ENCODE data around the gene EPHA6. TPM values are rescaled to one million over a fixed set of nuclear protein-coding genes. Genes with fewer than 3 reads are reported as not detected.

Gene EPHA6
- total RNA-seq, 1 experiment from 2014 or later, result 1.1 TPM

GRCh38 chr3:97241417-97241816 is 427.0 kb downstream of the EPHA6 start:
- no peak overlapping the region for H3K4me3 Mint-ChIP-seq (ENCODE audit: low read depth, unreplicated experiment)
- no peaks in the 10 kb centered on the region for H3K27me3 Mint-ChIP-seq (ENCODE audit: unreplicated experiment)
- DNase-seq, result no peak
- no peaks in the 10 kb centered on the region for H3K36me3 Mint-ChIP-seq (ENCODE audit: insufficient read depth, unreplicated experiment)
- BruUV-seq (replicated peaks), result no TSS peak
- intact Hi-C loops (cut with micrococcal nuclease; ENCODE audit: unreplicated experiment), result no loop called here
- H3K9me3 Mint-ChIP-seq (ENCODE audit: low read depth, unreplicated experiment), result no peaks in the 10 kb centered on the region
- TF ChIP-seq, protein P1, sequence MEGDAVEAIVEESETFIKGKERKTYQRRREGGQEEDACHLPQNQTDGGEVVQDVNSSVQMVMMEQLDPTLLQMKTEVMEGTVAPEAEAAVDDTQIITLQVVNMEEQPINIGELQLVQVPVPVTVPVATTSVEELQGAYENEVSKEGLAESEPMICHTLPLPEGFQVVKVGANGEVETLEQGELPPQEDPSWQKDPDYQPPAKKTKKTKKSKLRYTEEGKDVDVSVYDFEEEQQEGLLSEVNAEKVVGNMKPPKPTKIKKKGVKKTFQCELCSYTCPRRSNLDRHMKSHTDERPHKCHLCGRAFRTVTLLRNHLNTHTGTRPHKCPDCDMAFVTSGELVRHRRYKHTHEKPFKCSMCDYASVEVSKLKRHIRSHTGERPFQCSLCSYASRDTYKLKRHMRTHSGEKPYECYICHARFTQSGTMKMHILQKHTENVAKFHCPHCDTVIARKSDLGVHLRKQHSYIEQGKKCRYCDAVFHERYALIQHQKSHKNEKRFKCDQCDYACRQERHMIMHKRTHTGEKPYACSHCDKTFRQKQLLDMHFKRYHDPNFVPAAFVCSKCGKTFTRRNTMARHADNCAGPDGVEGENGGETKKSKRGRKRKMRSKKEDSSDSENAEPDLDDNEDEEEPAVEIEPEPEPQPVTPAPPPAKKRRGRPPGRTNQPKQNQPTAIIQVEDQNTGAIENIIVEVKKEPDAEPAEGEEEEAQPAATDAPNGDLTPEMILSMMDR (IDR thresholded peaks at IDR 0.05; ENCODE audit: unreplicated experiment), result no peak
- CTCF ChIA-PET, result no interaction called here
- no peak overlapping the region for H3K27ac Mint-ChIP-seq (ENCODE audit: unreplicated experiment)
- peaks cover 9% of the 10 kb centered on the region for H3K4me1 Mint-ChIP-seq (ENCODE audit: low read depth, unreplicated experiment)

DNA sequence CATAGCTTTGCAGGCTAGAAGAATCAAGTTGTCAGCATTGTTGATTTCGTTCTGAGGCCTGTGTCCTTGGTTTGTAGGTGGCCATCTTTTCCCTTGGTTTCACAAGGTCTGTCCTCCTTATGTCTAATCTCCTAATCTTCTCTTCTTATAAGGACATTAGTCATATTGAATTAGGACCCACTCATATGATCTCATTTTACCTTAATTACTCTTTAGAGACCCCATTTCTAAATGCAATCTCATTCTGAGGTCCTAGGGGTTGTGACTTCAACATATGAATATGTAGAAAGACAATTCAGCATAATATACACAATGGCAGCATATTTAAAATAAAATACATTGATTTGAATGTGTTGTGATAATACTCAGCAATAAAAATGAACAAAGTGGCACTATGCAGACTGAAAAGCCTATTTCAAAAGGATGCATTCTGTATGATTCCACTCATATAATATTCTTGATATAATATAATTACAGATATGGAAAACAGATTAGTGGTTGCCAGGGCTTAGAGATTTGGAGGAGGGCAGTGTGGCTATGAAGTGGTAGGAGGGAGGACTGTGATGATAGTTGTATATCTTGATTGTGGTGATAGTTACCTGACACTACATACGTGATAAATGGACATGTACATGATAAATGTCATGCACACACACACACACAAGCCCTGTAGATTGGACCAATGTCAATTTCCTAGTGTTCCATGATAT is 431.0 kb downstream of the EPHA6 start:
- DNase-seq, result no peak
- Mint-ChIP-seq H3K36me3 (ENCODE audit: insufficient read depth, unreplicated experiment) (no peaks in the 10 kb centered on the region), H3K4me3 (ENCODE audit: low read depth, unreplicated experiment) (no peak overlapping the region), H3K27ac (ENCODE audit: unreplicated experiment) (no peak overlapping the region), H3K4me1 (ENCODE audit: low read depth, unreplicated experiment) (no peaks in the 10 kb centered on the region), H3K9me3 (ENCODE audit: low read depth, unreplicated experiment) (no peaks in the 10 kb centered on the region), H3K27me3 (ENCODE audit: unreplicated experiment) (no peaks in the 10 kb centered on the region)
- intact Hi-C loops (cut with micrococcal nuclease; ENCODE audit: unreplicated experiment), result no loop called here
- no TSS peak for BruUV-seq (replicated peaks)
- CTCF ChIA-PET, result no interaction called here
- TF ChIP-seq, protein P1 (IDR thresholded peaks at IDR 0.05; ENCODE audit: unreplicated experiment), result no peak

GRCh38 chr3:97256060-97256459 is 441.7 kb downstream of the EPHA6 start:
- CTCF ChIA-PET, result no interaction called here
- intact Hi-C loops (cut with micrococcal nuclease; ENCODE audit: unreplicated experiment), result no loop called here
- TF ChIP-seq, protein P1 (IDR thresholded peaks at IDR 0.05; ENCODE audit: unreplicated experiment), result no peak
- Mint-ChIP-seq H3K27ac (ENCODE audit: unreplicated experiment) (no peak overlapping the region), H3K4me3 (ENCODE audit: low read depth, unreplicated experiment) (no peak overlapping the region), H3K4me1 (ENCODE audit: low read depth, unreplicated experiment) (peaks cover 10% of the 10 kb centered on the region), H3K36me3 (ENCODE audit: insufficient read depth, unreplicated experiment) (no peaks in the 10 kb centered on the region), H3K9me3 (ENCODE audit: low read depth, unreplicated experiment) (no peaks in the 10 kb centered on the region), H3K27me3 (ENCODE audit: unreplicated experiment) (no peaks in the 10 kb centered on the region)
- BruUV-seq (replicated peaks), result no TSS peak
- DNase-seq, result no peak

- no peaks in the 10 kb centered on the region for H3K27me3 Mint-ChIP-seq (ENCODE audit: unreplicated experiment)
- H3K4me3 Mint-ChIP-seq (ENCODE audit: low read depth, unreplicated experiment), result no peak overlapping the region
- H3K9me3 Mint-ChIP-seq (ENCODE audit: low read depth, unreplicated experiment), result no peaks in the 10 kb centered on the region
- DNase-seq, result no peak
- intact Hi-C loops (cut with micrococcal nuclease; ENCODE audit: unreplicated experiment), result no loop called here
- no peaks in the 10 kb centered on the region for H3K36me3 Mint-ChIP-seq (ENCODE audit: insufficient read depth, unreplicated experiment)
- no peaks in the 10 kb centered on the region for H3K4me1 Mint-ChIP-seq (ENCODE audit: low read depth, unreplicated experiment)
- no TSS peak for BruUV-seq (replicated peaks)
- no peak overlapping the region for H3K27ac Mint-ChIP-seq (ENCODE audit: unreplicated experiment)
- CTCF ChIA-PET, result no interaction called here
- TF ChIP-seq, protein P1 (IDR thresholded peaks at IDR 0.05; ENCODE audit: unreplicated experiment), result no peak
Measured at GRCh38 chr3:97257942-97258697, 443.7 kb downstream of the EPHA6 start.

Measured in Calu3 (cell line).